Mesodermal cell (in vitro differentiated cells): ENCODE measurements around the gene NHSL1.
"Not testable (repeated sequence)": the region's sequence is repeated elsewhere in the genome, so short reads cannot be mapped to it uniquely, and the experiment has no call there.

Experiments used
- H3K27ac ChIP-seq: 2 replicates; pipeline ENCODE4 v1.7.0; 2013; ENCODE audit warnings: mild to moderate bottlenecking, low read depth, low read length, moderate library complexity; ENCODE audit not compliant: severe bottlenecking
- H3K36me3 ChIP-seq: 2 replicates; pipeline ENCODE4 v1.7.1; 2013; ENCODE audit warnings: mild to moderate bottlenecking, low read length, moderate library complexity; ENCODE audit not compliant: control insufficient read depth, insufficient read depth
- H3K4me1 ChIP-seq: one replicate; pipeline ENCODE4 v1.7.1; 2013; ENCODE audit warnings: mild to moderate bottlenecking, low read length; ENCODE audit not compliant: insufficient read depth, control insufficient read depth, poor library complexity, severe bottlenecking
- H3K4me3 ChIP-seq: 2 replicates; pipeline ENCODE4 v1.7.0; 2013; ENCODE audit warnings: low read length, control low read depth, mild to moderate bottlenecking; ENCODE audit not compliant: insufficient read depth, poor library complexity, severe bottlenecking; ENCODE audit errors: extremely low read depth
- H3K9me3 ChIP-seq: 2 replicates; pipeline ENCODE4 v1.7.1; 2013; ENCODE audit warnings: mild to moderate bottlenecking, low read length, moderate library complexity; ENCODE audit not compliant: control insufficient read depth
- WGBS, 2 experiments: methylation state at CpG; one replicate each; pipeline ENCODE4 v1.1.5; 2013; ENCODE audit warnings: missing lambda C conversion rate in 2 of 2; ENCODE audit not compliant: insufficient coverage in 2 of 2; 5-methylcytosine and 5-hydroxymethylcytosine counted together

The NHSL1 gene

DNA sequence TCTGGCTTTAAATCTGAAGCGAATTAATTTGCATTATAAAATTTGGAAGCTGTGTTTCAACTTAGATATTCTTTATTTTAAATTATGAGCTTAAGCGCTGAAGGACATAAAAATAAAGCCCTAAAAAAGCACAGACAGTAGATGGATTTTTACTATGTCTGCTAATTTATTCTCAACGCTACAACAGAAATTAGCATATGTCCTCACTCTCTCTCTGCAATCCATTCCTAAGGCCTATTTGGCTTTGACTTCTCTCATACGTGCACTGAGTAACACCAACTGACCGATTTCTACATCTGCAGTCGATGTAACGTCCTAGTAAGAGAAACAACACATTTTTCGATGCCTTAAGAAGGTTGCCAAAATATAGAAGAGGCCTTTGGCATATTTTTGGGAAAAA lies 71.6 kb downstream of the NHSL1 start:
- no peak overlapping the region for H3K27ac ChIP-seq
- peaks cover 39% of the 10 kb centered on the region for H3K36me3 ChIP-seq
- 93 to 94% methylated on average over 5 of the region's 8 CpGs for WGBS, 2 experiments
- H3K4me1 ChIP-seq = no peaks in the 10 kb centered on the region
- no peaks in the 10 kb centered on the region for H3K9me3 ChIP-seq
- H3K4me3 ChIP-seq = no peak overlapping the region

DNA sequence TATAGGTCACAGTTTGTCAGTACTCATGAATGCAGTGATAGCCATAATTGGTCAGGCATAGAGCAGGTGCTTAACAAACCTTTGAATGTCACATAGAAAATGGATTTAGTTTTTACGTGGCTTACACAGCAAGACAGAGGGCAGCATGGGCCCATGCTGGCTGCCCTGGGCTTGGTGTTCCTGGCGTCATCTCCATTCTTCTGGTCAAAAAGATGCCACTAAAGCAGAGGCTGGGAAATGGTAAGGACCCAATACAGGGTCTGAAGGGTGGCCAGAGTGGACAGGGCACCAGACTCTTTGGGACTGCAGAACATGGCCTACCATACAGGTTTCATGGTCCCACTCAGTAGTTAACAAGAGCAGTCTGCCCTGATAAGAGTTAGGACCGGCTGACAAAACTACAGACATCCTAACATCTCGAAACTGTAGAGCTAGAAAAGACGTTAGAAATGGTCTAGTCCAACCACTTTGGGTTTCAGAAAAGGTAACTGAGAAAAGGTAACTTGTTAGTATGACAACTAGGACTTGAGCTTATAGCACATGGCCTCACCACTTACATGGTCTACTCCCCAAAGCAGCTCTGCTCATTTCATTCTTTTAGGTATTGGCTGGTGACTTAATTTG lies 72.7 kb downstream of the NHSL1 start:
- no peak overlapping the region for H3K4me3 ChIP-seq
- H3K27ac ChIP-seq = no peak overlapping the region
- H3K4me1 ChIP-seq = no peaks in the 10 kb centered on the region
- peaks cover 30% of the 10 kb centered on the region for H3K36me3 ChIP-seq
- 97 to 100% methylated on average over 1 to 3 of the region's 5 CpGs for WGBS, 2 experiments
- H3K9me3 ChIP-seq = no peaks in the 10 kb centered on the region

DNA sequence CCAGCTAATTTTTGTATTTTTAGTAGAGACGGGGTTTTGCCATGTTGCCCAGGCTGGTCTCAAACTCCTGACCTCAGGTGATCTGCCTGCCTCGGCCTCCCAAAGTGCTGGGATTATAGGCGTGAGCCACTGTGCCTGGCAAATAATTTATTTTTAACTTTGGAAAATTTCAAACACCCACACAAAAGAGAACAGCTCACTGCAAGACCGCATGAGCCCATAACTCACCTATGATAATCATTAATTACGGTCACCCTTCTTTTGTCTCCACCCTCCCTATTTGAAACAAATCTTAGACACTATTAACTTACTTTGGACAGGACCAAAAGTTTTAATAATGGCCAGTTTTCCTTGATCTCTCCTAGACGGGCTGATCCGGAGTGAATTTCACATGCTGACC lies 74.0 kb downstream of the NHSL1 start:
- H3K27ac ChIP-seq, H3K4me3 ChIP-seq, H3K9me3 ChIP-seq, H3K4me1 ChIP-seq: not testable (repeated sequence)
- peaks cover 32% of the 10 kb centered on the region for H3K36me3 ChIP-seq
- 85 to 92% methylated on average over 4 to 5 of the region's 7 CpGs for WGBS, 2 experiments

DNA sequence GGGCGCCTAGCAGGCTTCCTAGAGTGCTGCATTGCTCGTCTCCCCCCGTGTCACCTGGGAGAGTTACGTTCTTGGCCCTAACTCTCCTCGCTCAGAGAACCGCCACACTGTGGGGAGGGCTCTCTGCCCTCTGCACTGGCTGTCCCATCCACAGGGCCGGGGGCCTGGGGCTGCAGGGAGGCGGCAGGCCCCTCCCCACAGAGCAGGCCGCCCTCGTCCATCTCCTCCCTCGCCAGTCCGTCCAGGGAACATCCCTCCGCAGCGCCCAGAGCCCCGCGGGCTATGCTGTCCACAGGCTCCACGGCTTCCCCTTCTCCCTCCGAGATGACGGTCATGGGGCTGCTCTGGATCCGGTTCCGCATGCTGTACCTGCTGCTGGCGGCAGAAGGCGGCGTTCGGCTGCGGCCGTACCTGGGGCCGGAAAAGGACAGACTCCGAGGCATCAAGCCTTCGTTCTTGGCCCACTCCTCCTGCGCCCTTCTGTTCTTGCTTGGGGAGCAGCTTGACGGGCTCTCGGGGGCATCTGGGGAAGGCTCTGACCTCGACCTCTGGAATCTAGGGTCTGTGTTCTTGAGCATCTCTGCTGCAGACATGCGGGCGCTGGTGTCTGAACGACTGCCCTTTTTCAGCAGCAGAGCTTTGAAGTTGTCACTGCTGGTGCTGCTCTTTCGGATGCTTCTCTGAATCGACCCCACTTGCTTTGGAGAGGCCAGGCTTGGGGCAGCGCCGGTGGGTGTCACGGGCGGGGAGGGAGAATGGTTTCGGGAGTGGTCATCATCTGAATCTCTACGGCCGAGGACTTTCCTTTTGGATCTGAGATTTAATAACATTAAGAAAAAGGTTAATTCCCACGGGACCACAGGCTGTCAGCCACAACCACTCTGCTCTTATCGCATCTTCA lies 75.0 kb downstream of the NHSL1 start:
- Histone ChIP-seq H3K4me1 (no peaks in the 10 kb centered on the region), H3K27ac (no peak overlapping the region), H3K4me3 (no peak overlapping the region), H3K36me3 (peaks cover 35% of the 10 kb centered on the region), H3K9me3 (no peaks in the 10 kb centered on the region)
- 93 to 96% methylated on average over 42 to 44 of the region's 48 CpGs for WGBS, 2 experiments

DNA sequence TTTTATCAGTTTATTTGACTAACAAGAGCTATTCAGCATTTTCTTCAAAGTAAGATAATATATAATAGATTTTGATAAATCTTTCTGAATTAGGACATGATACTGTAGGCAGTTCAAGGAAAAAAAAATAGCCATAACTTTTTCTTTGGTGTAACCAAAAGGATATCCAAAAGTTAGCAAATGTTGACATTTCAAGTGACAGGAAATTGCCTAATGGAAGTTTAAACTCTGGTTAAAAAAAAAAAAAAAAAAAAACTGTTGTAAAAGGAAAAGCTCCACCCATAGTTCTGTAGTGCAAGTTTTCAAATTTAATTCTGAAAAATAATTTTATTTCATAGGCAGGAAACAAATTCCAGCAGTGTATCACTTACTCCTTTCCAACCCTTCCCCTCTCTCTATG lies 76.4 kb downstream of the NHSL1 start:
- no peak overlapping the region for H3K4me3 ChIP-seq
- peaks cover 35% of the 10 kb centered on the region for H3K36me3 ChIP-seq
- no peaks in the 10 kb centered on the region for H3K9me3 ChIP-seq
- no peaks in the 10 kb centered on the region for H3K4me1 ChIP-seq
- H3K27ac ChIP-seq = no peak overlapping the region

DNA sequence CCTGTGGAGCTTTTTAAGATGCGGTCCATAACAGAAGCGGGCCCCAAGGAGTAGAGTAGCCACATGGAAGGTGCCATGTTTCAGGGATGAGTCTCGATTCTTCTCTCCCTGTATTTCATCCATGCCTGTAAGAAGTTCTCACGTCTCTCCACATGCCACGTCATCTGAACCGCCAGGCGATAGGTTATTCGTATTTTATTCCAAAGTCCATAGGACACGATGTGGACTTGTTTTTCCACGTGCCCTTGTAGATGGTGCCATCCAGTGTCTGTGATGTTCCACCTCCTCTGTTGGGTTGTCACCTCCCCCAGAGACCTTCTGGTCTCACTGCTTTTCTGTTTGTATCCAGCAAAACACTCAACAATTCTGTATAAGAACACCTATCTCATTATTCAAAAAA lies 77.7 kb downstream of the NHSL1 start:
- Histone ChIP-seq H3K4me1 (no peaks in the 10 kb centered on the region), H3K9me3 (no peaks in the 10 kb centered on the region), H3K36me3 (peaks cover 33% of the 10 kb centered on the region), H3K4me3 (no peak overlapping the region), H3K27ac (no peak overlapping the region)
- WGBS, 2 experiments = 91 to 97% methylated on average over 10 of the region's 10 CpGs

DNA sequence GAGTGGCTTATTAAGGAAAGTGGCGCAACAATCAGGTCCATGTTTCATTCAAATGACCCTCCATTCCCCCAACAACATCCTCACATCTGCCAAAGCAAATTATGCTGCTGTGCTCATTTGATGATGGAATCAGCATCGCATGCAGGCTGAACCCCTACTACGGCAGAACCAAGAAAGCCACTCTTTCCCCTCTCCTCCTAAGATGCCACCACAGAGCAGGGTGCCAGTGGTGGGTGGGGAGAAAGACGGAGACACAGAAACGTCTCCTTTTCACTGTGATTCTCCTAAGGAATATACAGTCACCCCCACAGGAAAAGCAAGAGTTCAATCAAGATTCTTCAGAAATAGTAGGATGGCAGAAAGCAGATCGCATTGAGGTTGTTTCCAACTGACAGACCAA lies 78.2 kb downstream of the NHSL1 start:
- Histone ChIP-seq H3K4me3 (no peak overlapping the region), H3K36me3 (peaks cover 28% of the 10 kb centered on the region), H3K27ac (no peak overlapping the region), H3K4me1 (no peaks in the 10 kb centered on the region), H3K9me3 (no peaks in the 10 kb centered on the region)
- 70 to 82% methylated on average over 3 to 4 of the region's 6 CpGs for WGBS, 2 experiments

DNA sequence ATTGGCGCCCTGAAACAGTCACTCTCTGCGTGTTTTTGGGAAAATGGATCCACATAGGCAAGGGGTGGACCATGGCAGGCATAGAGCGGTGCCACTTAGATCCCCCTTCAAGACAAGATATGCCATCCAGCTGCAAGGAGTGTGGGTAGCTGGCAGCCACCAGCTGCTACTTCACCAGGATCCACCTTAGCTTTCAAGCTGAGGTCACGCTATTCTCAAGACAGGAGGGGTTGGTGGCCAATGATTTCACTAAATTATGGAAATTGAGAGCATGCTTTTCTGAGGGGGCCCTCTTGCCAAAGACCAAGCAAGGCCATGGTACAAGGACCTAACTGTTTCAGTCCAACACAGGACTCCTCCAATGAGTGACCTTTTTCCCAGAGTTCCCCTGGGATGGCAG lies 78.9 kb downstream of the NHSL1 start:
- 92 to 95% methylated on average over 3 to 4 of the region's 4 CpGs for WGBS, 2 experiments

DNA sequence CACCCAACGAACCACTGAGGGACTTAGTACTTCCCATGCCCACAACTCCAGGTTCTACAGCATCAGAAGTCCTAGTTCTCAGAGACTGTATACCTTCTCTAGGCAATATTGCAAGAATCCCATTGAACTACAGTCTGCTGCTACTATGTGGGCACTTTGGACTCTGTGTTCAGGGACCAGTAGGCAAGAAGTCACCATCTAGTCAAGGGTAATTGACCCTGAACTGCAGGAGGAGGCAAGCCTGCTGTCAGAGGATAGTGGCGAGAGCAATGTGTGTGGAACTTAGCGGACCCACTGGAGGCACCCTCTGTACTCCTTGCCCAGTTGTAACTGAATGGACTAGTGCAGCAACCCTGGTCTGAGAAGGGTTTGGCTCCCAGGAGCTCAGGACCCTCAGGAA lies 79.5 kb downstream of the NHSL1 start:
- Histone ChIP-seq H3K9me3 (no peaks in the 10 kb centered on the region), H3K27ac (no peak overlapping the region), H3K4me1 (no peaks in the 10 kb centered on the region), H3K4me3 (no peak overlapping the region), H3K36me3 (peaks cover 24% of the 10 kb centered on the region)
- 100% methylated on average over 1 to 3 of the region's 3 CpGs for WGBS, 2 experiments

More for the DNA sequence above, 78.9 kb downstream of the NHSL1 start:
- Histone ChIP-seq H3K4me1 (no peaks in the 10 kb centered on the region), H3K9me3 (no peaks in the 10 kb centered on the region), H3K4me3 (no peak overlapping the region), H3K36me3 (peaks cover 24% of the 10 kb centered on the region), H3K27ac (no peak overlapping the region)

DNA sequence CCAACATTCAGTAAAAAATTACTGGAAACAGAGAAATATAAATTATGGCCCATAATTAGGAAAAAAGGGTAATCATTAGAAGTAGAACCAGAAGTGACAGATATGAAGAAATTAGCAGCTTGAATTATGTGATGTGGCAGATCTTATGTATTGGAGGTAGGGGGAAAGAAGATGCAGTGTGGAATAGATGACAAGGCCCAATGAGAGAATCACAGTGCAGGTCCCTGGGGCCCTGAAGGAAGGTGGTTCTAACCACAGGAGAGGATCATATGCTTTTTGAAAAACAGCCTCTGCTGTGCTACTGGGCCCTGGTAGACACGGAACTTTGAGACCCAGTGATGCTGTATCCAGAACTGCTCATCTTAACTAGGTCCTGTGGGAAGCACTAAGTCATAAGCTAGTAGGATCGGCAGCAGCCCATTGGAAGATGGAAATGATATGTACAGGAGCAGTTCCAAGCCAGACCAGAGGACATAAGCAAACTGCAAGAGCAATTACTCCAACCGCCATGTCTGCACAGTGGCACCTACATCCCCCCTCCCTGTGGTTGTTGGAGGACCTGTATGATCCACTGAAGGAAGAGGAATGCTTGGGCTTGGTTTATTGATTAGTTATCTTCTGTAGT lies 81.1 kb downstream of the NHSL1 start:
- Histone ChIP-seq H3K4me3 (no peak overlapping the region), H3K4me1 (no peaks in the 10 kb centered on the region), H3K27ac (no peak overlapping the region), H3K9me3 (no peaks in the 10 kb centered on the region), H3K36me3 (peaks cover 28% of the 10 kb centered on the region)
- 97 to 100% methylated on average over 2 to 3 of the region's 3 CpGs for WGBS, 2 experiments
